Fibroblast of skin of back (primary cell): ENCODE data around the gene ANTXR1.

Source experiments
- DNase-seq: peaks from one replicate; pipeline ENCODE4 v3.0.0-alpha.2; 2013

The ANTXR1 gene

DNA sequence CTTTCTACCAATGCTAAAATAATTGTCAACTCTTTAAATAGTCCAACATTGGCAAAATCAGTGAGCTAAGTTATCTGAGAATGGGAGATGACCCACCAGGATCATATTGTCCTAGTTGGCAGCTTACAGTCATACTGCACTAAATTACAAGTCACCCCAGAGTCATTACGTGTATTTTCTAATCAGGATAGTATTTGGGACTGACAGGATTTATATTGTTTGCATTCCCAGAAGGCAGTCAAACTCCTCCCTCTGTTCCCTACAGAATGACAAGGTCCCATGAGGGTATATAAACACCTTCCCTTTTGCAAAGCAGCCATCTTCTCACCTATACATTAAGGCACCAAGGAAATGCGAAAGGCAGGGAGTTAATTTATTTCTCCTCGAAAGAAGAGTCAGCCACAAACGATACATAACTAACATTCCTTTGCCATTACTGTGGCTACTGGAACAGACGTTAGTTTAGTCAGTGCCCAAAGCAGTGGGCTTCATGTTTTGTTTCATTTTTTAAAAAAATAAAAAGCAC is 125.3 kb downstream of the ANTXR1 start:
- peak; percentile 93 for DNase-seq

DNA sequence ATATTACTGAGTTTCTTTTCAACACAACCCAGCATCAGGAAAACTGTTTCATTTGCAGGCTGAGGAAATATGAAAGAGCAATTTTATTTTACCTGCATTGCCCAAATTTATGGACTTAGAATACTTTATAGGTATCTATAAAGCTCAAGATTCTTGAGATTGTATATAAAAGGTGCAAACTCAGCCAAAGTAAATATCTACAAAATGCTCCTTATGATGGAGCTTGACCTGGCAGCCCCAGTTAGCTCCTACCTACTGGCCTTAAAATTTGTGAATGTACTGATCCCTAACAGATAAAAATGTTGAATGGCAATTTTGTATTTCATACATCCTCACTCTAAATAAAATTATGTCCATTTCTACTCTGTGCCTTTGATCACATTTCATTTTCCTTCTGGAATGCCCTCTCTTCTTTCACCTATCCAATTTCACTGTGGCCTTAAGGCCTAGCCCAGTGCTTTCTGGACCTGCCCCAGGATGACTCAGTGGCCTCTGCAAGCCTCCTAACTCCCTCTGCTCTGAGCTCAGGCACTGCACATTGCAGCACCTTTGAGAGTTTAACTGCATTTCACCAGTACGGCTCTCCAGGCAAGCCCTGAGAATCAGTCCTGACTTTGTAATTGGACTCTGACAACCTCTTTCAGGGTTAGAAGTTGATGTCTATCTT is 125.9 kb downstream of the ANTXR1 start:
- DNase-seq: peak; percentile 78

DNA sequence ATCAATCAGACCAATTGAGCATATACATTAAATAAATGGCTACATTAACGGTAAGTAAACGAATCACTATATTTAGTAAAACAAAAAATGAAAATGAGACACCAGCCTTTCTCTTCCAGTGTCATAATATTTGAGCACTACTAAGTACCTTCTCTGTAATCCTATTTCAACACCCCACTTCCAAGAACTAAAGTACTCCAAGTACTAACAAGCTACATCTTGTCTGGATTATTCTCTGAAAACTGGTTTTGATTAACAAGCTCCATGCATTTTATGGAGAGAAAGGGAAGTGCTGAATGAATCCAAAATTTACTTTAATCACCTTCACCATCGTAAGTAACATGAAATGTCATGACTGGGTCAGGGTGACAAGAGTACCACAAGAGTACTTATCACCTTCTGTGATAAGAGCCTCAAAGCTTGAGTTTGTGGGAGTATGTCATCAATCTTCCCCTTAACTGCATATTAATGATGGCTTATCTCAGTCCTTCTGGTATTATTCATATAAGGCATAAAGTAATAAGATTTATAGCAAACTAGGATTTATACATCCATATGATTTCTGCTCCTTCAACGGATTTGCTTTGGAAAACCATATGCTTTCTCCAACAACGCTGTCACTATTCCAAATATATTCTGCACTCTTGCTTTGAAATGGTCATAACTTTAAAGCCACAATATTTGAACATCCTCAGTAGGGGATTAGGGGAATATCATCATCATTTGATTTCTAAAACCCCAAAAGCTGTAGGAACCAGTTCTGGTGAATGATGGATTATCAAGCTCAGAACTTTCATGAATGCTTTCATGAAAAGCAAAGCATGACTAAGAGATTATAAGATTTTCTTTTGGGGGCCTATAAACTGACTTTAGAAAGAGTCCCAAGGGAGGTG is 127.0 kb downstream of the ANTXR1 start:
- DNase-seq: no peak

DNA sequence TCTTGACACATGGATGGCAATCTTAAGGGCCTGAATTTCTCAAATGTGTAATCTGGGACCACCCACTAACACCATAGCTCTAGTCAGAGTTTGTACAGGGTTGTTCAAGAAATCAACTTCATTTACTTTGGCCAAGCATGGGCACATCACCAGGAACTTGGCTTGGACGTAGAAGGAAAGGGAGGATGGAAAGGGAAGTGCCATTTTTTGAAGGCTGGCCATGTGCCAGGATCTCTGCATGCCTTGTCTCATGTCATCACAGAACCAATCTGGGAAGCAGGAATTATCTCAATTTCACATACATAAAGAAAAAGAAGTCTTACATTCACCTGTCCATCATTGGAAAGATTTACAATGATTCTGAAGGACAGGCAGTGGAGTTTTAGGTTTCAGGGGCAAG is 128.1 kb downstream of the ANTXR1 start:
- no peak for DNase-seq

DNA sequence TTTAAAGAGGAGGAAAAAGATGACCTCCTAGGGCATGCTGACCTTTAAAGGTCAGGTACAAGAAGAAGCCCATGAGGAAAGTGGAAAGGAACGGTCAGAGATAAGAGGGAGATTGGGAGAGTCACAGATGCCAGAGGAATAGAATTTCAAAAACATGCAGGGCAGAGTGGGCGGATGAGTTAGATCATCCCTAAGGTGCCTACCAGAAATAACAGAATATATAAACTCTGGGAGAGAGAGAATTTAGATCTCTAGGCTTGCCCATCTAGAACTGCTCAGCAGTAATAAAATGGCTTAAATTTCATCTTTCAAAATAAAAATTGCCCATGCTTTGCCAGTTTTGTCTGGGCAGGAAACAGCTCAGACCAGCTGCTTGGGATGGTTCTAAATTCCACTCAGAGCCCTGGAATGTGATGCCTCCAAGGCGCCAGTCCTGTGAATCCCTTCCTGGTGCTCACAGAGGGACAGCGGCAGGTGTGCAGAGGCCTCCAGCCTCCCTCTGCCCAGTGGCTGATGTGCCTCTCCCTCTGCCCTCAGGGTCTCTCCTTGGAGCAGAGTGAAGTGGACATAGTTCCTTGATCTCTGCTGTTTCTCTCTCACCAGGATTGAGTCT is 130.9 kb downstream of the ANTXR1 start:
- peak; percentile 68 for DNase-seq

DNA sequence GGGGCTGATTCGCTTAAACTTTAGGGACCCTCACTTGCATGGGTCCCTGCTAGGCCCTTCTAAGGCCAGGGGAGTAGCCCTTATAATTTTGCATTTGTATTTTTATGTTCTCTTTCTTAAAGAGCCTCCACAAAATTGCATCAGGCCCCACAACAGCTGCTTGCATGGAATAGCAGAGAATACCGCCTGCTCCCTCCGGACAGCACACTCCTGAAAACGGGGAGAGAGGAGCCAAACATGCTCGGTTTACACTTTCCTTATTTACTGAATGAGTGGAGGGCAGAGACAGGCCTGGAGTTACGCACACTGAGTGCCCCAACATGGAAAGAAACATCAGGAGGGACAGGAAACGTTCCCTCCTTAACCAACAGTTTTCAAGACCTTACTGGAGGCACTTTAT is 132.2 kb downstream of the ANTXR1 start:
- DNase-seq: no peak

DNA sequence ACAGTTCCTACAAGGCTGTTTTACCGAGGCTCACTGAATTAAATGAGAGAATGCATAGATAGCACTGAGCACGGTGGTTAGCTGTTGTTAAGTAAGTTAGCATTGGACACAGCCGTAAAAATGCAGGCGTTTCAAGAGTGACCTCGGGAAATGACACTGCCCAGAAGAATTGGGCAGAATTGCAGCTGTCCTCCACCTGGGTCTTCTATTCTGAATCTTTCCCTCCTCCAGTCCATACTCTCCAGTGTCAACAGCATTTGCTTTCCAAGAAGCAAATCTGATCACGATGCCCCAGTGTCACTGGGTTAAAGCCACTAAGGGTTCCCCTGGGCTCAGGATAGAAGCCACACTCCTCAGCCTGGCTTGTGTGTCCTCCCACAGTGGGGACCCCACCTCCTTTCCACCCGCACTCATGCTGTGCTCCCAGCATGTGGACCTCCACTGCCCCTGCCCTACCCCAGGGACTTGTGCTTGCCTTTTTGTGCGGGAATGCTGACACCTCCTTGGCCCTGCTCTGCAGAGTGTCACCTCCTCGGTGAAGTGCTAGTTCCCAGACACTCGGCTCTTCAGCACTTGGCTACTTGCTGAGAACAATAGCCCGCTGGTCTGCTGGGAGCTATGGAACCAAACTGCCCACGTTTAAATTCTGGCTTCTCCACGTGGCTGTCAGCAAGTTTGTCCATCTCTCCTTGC is 135.0 kb downstream of the ANTXR1 start:
- DNase-seq: no peak

DNA sequence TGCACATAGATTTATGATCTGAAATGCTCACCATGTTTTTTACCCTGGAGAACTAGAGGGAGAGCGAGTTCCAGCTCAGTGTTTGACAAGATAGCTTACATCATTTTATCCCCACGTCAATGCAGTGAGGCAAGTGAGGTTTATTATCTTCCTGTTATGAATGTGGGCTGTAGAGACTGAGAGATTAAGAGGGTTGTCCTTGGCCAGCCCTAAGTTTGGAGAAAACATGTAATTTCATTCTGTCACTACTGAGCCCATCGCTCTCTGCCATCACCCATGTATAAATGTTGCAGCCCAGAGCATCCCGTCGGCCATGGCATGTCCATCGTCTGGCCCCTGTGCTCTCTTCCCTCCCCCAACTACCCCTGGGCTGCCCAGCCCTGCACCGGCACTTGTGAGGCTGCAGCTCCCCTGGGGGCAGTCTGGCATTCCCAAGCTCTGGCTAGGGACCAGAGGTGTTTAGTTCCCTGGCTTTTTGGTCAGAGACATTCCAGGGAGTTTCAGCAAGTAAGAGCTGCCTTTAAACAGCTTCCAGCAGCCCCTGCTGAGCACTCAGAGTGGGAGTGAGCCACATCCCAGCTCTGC is 136.7 kb downstream of the ANTXR1 start:
- peak; percentile 61 for DNase-seq

DNA sequence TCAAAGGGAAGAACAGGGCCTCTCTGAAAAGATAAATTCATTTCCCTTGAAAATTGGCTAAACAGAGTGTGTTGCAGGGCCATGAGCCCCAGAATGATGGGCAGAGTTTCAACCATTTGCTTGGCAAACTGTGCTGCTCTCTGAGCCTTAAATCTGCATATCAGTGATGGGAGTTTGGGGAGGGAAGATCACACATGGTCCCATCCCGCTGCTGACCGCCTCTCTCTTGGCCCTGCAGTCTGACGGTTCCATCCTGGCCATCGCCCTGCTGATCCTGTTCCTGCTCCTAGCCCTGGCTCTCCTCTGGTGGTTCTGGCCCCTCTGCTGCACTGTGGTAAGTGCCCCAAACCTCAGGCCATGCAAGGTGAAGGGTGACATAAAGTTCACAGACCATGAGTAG is 139.0 kb downstream of the ANTXR1 start:
- no peak for DNase-seq

DNA sequence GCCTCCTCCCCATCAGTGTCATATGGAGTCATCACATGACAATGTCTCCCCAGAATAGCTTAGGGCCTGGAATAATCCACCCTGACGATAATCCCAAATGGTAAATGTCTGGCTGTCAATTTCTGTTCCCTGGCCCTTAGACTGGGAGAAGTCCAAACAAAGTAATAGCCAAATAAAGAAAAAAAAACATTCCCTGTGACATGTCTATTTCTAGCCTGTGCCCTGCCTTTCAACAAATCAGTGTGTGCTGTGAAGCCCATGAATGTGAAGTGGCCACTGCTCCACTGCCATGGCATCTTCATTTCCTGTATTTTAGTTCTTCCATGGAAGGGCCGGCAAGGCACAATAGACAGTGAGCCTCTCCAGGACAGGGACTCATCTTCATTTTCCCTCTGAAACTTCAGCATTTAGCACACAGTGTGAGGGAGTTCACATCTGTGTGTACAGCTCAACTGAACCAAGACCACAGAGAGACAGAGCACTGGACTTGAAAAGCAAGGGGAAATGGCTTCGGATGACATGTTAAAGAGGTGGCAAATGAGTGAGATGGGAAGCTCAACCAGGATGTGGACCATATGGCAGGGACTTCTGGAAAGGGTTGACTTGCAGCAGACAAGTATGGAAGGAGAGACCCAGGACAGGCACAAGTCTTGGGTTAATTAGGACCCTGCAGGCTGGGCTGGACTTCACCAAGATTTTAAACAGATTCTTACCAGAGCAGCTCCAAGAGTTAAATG is 140.0 kb downstream of the ANTXR1 start:
- no peak for DNase-seq

DNA sequence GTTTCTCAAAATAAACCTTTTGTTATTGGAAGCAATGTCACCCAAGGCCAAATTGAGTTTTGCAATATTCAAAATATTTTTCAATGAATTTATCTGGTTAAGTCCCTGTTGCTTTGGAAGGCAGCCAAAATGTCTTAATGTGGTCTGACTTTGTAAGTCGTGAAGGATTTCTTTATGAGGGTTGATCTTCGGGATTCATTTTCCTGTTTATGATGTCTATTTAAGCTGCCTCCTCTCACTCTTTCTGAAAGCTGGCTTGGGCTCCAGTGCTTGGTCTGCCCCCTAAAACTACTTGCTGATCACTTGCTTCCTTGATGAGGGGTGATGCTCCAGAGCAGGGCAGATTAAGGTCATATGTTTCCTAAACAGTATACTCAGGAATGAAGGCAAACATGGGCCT is 141.1 kb downstream of the ANTXR1 start:
- DNase-seq: peak; percentile 82

DNA sequence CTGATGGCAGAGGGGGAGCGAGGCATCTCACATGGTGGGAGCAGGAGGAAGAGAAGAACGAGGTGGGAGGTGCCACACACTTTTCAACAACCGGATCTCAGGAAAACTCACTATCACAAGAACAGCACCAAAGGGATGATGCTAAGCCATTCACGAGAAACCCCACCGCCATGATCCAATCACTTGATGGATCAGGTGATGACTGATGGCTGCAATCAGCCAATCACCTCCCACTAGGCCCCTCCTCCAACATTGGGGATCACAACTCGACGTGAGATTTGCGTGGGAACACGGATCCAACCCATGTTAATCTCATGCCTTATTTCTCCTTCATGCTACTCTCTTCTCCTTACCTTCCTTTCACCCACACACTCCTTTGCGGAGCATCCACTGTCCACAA is 143.6 kb downstream of the ANTXR1 start:
- DNase-seq: no peak

DNA sequence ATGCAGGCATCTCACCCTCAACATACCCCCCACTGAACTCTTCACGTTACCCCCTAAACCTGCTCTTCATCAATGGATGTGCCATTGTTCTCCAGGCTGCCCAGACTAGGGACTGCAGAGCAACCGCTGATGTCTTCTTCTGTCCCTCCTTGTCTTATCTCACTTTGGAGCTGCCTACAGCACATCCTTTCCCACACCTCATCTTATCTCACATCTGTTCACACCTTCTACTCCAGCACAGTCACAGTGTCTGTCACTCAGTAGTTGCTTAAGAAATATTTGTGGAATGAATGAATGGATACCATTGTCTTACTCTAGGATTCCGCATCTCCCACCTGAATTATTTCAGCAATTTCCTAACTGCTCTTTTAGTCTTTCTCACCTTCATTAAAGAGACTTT is 144.5 kb downstream of the ANTXR1 start:
- no peak for DNase-seq

DNA sequence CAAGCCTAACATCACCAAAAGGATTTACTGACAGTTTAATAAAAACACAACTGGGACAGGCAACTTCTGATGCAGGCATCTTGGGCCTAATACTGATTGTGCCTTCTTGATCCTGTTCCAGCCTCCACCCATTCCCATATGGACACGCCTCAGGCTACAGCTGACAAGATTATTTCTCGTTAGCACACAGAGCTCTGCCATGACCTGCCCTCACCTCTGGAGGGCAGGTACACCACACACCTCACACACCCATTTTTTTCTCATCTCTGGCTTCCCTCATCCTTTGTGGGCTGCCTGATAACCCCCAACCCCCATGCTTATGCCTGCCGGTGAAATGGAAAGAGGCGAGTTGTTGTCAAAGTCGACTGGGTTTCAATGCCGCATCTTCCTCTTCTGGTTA is 147.0 kb downstream of the ANTXR1 start:
- DNase-seq: no peak

DNA sequence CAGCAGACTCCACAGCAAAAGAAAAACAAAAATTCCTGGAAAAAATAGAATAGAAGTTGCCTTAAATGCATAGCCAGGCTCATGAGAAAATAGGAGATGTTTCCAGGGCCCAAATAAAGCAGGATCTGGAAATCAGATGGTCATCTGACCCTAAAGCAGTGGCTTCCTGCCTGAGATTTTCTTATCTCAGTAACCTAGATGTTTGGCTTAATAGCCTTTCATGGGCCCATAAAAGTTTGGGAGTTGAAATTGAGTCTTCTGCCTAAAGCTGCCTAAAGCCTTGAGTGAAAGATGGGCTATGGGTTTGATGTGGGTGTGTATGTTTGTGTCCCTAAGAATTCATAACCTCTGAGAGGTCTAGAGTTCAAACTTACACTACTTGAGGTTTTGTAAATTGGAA is 149.1 kb downstream of the ANTXR1 start:
- no peak for DNase-seq

DNA sequence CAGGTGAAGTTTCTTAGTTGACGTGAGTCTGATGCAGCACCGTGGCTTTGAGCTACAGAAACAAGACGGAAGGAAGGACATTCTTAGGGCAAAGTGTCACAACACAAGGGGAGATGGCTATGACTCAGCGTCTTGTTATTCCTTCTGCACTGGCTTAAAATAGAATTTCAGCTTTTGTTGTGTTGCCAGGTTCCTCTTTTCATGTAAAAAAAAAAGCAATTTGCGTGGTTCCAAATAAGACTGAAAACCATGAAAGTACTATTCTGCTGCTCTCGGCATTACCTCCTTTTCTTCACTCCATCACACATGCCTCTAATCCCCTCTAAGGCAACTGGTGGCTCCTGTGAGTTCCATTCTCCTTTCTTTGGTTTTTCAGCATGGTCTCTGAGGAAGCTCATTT is 150.1 kb downstream of the ANTXR1 start:
- peak; percentile 93 for DNase-seq

DNA sequence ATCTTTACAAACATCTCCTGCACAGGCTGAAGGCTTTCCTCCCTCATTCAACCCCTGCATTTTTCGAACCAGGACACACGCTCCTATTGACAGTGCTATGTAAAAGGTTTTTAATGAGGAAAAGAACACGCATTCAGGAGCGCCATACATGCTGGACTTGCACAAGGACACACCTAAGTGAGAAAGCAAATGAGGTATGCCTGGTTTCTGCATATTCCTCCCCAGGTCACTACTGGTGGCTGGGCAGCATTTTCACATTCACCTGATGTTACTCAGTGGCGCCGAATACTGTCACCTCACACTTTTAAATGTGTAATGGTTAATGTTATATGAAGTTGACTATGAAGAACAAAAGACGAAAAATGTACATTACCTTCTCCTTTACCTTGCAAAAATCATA is 150.6 kb downstream of the ANTXR1 start:
- DNase-seq: no peak

DNA sequence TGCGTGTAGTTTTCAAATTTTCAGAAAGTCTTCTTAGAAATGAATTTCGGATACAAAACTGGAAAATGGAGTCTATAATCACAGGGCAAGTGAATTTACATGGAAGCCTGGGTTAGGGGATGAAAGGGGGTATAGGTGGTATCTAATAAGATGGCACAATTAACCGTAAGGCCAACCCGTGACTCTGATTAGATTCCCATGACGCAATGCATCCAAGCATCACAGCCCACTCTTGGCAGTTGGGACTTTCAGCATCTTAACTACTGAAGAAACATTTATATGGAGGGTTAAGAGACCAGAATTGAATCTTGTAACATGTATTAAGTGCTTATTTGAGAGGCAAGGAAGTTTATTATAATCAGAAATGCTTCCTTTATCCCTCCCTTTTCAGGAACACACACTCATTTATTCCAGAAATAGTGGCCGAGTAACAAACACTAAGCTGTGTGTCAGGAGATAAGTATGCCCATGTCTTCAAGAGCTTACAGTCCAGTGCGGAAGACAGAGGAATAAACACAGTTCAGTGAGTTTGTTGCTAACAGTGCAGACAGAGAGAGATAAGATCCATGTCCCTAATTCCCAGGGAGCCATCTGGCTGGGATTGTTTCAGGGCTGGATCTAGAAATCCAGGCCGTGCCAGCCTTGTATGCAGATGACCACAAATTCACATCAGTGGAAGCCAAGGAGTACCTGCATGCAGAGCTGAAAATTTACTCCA is 151.2 kb downstream of the ANTXR1 start:
- DNase-seq: peak; percentile 86

DNA sequence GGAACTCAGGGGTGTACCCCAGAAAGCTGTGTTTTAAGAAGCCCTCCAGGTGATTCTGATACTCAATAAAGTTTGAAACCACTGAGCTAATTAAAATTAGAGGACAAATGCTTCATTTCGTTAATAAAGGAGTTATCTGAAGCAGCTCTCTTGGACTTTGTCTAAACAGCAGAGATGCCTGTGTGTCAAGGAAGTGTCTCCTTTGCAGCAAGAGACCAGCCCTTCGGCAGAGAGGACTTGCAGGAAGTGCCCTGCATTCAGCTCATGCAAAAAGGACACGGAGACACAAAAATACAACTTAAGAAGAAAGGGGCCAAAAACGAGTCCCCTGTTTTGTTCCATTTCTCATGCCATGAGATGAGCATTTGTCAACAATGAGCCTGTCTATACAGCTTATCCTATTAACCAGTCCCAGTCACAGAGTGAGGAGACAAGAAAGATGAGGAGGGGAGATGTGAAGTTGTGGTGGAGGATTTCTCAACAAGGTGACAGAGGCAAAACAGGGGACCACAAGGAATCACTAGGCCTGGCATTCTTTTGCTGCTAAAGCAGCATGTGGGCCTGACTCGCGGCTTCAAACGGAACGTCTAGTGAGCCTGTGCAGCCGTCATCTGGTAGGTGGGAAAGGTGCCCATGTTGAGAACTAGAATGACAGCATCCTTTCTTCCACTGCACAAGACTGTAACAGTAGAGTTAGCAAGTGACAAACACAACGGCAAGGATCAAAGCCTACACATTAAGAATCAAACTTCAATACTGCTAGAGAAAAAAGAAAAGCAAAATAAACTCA is 152.3 kb downstream of the ANTXR1 start:
- DNase-seq: no peak

DNA sequence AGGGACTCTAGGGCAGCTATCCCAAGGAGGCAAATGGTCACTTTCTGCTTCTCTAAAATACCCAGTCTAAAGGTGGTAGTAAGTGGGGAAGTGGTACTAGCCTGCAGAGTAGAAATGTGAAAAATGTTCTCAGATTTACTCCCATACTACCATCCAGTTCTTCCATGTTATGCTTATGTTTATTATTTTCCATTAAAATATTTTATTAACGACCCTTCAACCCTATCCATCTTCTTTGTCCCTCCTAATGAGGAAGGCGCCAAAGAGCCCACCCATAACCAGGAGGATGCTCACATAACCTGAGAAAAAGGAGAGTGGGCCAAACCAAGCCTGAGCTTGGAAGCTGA is 153.5 kb downstream of the ANTXR1 start:
- DNase-seq: no peak
